ENCODE results near the gene CELA3A.
"Not testable (repeated sequence)": the region's sequence is repeated elsewhere in the genome, so short reads cannot be mapped to it uniquely, and the experiment has no call there.

CELA3A gene

DNA sequence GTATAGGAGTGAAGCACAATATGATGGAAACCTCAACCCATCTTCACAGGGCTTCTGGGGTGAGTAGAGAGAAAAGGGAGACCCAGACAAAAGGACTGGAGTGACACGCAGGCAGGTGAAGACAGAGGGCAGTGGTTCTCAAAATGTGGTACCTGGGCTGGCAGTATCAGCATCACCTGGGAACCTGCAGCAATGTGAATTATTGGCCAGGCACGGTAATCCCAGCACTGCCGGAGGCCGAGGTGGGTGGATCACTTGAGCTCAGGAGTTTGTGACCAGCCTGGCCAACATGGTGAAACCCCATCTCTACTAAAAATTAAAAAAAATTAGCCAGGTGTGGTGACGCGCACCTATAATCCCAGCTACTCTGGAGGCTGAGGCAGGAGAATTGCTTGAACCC lies 19.3 kb upstream of the CELA3A start:
- DNase-seq = not testable (repeated sequence)

DNA sequence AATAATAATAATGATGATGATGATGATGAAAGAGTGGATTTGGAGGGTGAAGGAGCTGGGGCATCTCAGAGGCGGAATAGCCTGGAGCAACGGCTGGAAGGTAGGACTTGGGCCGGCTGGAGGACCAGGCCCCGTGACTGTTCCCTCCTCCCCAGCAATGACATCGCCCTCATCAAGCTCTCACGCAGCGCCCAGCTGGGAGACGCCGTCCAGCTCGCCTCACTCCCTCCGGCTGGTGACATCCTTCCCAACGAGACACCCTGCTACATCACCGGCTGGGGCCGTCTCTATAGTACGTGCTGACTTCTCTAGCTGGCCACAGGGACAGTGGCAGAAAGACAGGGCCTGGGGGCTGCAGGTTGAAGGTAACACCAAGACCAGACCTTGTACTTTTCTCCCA lies 17.9 kb upstream of the CELA3A start:
- DNase-seq = not testable (repeated sequence)

DNA sequence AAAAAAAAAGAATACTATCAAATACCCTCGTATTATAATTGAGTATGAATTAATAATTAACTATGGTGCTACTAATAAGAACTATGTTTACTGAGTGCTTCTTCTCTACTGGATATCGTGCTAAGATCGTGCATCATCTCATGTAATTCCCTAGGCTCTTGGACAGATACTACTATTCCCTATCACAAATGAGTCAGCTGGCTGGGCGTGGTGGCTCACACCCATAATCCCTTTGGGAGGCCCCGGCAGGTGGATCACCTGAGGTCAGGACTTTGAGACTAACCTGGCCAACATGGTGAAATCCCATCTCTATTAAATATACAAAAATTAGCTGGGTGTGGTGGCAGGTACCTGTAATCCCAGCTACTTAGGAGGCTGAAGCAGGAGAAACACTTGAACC lies 15.6 kb upstream of the CELA3A start:
- DNase-seq = not testable (repeated sequence)

DNA sequence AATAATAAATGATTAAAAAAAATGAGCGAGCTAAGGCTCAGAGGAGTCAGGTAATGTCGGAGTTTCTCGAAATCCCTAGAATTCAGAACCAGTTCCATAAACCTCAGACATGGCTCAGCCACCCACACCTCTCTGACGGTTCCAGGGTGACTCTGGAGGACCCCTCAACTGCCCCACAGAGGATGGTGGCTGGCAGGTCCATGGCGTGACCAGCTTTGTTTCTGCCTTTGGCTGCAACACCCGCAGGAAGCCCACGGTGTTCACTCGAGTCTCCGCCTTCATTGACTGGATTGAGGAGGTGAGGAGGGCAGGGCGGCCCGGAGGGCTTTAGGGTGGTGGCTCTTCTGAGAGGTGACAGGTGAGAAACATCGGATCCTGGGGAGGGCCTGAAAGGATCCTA lies 15.1 kb upstream of the CELA3A start:
- DNase-seq = not testable (repeated sequence)

DNA sequence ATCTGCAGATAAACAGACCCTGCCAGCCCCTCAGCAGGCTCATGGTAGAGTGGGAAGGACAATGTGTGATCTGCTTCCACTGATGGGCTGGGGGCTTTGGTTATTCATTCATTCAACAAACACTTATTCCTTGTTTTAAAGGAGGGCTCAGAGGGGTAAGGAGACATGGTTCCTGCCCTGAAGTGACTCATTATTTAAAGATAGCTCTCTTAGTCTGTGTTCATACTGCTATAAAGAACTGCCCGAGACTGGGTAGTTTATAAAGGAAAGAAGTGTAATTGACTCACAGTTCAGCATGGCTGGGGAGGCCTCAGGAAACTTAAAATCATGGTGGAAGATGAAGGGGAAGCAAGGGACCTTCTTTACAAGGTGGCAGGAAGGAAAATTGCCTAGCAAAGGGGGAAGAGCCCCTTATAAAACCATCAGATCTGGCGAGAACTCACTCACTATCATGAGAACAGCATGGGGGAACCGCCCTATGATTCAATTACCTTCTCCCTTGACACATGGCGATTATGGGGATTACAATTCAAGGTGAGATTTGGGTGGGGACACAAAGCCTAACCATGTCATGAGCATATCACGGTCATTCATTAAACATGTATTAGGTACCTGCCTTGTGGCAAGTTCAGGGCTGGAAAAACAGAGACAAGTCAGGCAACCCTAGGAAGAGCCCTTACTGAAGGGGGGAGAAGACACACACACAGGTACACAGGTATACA lies 11.6 kb upstream of the CELA3A start:
- not testable (repeated sequence) for DNase-seq

DNA sequence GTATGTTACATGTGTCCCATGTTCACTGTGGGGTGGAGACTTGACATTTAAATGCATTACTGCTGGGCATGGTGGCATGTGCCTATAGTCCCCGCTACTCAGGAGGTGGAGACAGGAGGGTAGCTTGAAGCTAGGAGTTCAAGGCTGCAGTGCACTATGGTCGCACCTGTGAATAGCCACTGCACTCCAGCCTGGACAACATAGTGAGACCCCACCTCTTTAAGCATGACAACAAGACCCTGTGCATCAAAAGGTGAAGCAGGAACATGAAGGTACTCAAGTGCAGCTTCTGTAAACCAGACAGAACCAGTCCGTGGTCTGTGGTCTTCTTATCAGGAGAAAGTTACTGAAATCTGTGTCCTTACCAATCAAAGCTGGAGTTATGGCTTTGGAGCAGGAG lies 9.3 kb upstream of the CELA3A start:
- DNase-seq = not testable (repeated sequence)

DNA sequence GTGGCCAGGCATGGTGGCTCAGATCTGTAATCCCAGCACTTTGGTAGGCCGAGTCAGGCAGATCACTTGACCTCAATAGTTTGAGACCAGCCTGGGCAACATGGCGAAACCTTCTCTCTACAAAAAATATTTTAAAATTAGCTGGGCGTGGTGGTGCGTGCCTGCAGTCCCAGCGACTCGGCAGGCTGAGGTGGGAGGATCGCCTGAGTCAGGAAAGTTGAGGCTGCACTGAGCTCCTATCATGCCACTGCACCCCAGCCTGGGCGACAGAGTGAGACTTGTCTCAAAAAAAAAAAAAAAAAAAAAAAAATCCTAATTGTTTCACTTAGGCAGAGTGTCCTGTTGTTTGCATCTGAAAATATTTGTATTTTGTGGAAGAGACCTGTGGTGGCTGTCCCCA lies 6.7 kb upstream of the CELA3A start:
- not testable (repeated sequence) for DNase-seq

DNA sequence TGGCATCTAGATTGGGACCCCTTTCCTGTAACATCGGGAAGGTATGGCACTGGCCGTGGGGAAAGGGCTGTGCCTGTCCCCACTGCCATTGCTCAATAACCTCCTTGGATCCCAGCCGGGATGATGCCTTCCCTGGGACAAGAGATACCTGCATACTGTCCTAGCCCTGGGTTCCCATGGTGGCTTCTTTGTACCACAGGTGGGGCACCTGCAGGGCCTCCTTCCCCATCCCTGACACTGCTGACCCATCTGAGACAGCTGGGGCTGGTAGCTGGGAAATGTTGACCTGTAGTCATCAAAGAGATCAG lies 4.8 kb upstream of the CELA3A start:
- not testable (repeated sequence) for DNase-seq

DNA sequence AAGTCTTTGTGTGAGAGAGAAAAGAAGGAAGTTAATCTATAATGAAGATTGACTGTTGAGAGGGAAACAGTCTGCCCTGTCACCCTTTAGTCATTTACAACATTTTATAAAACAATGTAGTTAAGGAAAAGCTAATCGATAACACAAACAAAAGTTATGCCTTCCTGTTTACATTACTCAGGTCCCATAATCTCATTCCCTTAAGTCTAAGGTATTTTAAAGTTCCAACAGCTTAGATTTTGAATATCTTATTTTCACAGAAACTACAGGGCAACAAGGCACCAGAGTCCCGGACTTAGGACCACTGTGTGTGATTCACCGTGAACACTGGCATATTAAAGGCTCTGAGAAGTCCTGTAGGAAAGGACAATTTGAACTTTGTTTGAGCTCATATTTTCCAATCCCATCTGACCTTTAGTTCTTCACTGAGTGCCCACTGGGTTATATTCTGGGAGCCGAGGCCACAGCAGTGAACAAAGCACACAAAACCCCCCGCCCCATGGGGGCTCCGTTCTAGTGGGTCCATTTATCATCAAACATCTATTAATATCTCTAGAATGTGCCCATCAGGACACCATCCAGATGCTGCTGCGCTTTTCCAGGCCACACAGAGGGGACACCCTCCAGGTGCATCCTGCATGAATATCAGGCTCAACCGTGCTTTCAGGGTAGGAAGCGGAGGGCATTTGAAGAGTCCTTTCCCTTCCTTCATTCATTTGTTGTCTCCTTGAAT lies 3.4 kb upstream of the CELA3A start:
- DNase-seq = not testable (repeated sequence)

DNA sequence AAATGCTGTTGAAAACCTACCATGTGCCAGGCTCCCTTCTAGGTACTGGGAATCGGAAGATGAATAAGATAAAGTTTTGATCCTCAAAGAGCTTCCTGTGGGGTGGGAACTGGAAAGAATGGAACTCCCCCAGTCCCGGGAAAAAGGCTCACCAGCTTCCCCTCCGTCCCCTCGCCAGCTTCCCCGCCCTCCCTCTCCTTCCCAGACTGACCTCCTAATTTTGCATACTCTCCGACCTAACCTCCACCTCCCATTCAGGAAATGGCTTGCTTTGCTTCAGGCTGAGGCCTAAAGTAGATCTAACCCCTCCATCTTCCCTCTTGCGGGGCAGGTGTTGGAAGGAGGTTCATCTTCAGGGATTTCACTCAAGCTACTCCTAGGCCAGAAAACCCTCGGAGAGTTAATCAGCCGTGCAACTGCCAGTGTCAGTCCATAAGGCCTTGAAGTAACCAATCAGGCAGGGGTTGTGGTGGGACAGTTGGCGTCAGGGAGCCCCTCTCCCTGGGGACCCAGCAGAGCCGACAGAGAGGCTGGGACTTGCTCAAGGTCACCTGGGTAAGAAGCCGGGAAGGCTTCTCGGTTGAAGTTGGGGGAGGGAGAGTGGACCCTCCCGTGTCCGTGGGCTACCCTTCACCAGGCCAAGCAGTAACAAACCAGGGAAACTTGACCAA lies 2.7 kb upstream of the CELA3A start:
- not testable (repeated sequence) for DNase-seq

DNA sequence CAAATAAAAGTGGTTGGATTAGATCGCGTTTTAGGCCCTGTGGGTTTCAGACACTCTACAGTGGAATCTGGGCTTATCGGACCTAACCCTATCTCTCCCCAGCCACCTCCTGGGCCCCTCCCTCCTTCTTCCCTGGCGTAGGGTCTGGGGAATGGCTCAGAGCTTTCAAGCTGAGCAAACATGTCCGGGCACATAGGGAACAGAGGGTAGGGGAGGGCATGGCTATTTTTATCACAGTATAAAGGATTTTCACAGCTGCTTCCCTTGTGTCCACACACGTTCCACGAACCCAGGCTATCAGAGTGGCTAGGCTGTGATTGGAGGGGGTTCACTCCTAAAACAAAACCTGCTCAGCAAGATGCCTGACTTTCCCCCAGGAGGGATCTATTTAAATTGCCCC lies 1.8 kb upstream of the CELA3A start:
- DNase-seq = not testable (repeated sequence)

DNA sequence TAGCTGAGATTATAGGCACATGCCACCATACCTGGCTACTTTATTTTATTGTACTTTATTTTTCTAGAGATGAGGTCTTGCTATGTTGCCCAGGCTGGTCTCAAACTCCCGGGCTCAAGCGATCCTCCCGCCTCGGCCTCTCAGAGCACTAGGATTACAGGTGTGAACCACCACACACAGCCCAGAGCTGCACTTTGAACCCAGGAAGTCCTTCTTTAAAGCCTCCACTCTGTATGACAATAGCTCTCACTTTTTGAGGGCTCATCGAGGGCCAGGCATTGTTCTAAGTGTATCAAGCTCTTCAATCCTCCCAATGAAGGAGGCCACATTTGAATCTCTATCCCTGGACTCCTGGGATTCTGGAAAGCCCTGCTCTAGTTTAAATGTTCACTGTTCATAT lies 1.0 kb downstream of the CELA3A start:
- DNase-seq = not testable (repeated sequence)

DNA sequence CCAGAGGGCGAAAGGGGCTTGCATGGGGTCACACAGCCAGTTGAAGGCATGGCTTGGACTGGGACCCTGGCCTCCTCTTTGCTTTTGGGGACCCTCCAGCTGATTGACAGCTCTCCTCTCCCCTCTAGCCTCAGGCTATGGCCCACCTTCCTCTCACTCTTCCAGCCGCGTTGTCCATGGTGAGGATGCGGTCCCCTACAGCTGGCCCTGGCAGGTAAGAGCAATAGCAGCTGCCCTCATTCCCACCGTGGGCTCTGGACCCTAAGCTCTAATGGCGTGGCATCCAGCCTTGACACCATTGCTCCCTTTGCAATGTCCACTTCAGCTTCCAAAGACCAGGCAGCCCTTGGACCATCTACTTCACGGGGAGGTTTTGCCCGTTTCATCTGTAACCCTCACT lies 1.4 kb downstream of the CELA3A start:
- not testable (repeated sequence) for DNase-seq

DNA sequence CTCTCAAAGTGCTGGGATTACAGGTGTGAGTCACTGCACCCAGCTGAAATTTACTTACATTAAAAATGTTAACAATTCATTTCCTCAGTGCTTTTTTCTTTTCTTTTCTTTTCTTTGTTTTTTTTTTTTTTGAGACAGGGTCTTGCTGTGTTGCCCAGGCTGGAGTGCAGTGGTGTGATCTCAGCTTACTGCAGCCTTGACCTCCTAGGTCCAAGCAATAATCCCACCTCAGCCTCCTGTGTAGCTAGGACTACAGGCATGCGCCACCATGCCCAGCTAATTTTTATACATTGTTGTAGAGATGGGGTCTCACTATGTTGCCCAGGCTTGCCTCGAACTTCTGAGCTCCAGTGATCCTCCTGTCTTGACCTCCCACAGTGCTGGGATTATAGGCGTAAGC lies 2.5 kb downstream of the CELA3A start:
- DNase-seq = not testable (repeated sequence)

DNA sequence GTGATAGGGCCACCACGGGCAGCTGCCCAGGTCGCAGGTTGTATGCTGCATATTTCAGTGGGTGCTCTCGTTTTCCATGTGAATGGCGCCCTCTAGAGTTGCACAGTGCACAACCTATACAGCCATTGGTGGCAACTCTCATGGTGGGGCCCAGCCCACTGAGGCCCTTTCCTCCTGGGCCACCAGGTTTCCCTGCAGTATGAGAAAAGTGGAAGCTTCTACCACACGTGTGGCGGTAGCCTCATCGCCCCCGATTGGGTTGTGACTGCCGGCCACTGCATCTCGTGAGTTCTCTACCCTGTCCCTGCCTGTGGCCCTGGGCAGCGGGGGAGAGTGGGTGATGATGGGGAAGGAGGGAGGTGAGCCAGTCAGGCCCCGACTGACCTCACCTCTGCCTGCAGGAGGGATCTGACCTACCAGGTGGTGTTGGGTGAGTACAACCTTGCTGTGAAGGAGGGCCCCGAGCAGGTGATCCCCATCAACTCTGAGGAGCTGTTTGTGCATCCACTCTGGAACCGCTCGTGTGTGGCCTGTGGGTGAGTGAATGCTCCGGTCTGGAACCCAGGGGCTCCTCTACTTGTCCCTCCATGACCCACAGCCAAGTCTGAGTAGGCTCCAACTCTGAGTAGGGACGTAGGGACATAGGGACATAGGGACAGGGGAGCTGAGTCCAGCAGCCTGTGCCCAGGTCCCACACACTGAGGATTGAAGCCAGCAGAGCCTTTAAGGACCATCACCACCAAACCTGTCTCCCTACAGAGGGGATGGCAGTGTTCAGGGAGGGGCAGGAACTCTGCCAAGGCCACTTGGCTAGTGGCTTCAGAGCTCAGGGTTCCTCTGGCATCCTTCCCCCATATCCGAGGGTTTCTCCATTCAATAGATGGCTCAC lies 4.0 kb downstream of the CELA3A start:
- not testable (repeated sequence) for DNase-seq

DNA sequence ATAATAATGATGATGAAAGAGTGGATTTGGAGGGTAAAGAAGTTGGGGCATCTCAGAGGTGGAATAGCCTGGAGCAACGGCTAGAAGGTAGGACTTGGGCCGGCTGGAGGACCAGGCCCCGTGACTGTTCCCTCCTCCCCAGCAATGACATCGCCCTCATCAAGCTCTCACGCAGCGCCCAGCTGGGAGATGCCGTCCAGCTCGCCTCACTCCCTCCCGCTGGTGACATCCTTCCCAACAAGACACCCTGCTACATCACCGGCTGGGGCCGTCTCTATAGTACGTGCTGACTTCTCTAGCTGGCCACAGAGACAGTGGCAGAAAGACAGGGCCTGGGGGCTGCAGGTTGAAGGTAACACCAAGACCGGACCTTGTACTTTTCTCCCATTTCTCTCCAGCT lies 5.3 kb downstream of the CELA3A start:
- DNase-seq = not testable (repeated sequence)

DNA sequence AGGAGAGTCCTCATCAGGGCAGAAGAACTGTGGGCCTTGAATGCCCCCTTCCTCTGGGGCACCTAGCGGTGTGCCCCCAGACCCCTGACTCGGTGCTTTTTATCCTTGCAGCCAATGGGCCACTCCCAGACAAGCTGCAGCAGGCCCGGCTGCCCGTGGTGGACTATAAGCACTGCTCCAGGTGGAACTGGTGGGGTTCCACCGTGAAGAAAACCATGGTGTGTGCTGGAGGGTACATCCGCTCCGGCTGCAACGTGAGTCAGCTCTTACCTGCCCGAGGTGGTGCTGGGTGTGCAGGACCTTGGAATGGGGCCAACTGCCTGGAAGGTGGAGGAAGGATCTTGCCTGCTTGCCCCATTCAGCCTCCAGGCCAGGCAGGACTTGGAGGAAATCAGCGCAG lies 5.8 kb downstream of the CELA3A start:
- DNase-seq = not testable (repeated sequence)

DNA sequence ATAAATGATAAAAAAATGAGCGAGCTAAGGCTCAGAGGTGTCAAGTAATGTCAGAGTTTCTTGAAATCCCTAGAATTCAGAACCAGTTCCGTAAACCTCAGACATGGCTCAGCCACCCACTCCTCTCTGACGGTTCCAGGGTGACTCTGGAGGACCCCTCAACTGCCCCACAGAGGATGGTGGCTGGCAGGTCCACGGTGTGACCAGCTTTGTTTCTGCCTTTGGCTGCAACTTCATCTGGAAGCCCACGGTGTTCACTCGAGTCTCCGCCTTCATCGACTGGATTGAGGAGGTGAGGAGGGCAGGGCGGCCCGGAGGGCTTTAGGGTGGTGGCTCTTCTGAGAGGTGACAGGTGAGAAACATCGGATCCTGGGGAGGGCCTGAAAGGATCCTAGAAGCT lies 8.1 kb downstream of the CELA3A start:
- not testable (repeated sequence) for DNase-seq

DNA sequence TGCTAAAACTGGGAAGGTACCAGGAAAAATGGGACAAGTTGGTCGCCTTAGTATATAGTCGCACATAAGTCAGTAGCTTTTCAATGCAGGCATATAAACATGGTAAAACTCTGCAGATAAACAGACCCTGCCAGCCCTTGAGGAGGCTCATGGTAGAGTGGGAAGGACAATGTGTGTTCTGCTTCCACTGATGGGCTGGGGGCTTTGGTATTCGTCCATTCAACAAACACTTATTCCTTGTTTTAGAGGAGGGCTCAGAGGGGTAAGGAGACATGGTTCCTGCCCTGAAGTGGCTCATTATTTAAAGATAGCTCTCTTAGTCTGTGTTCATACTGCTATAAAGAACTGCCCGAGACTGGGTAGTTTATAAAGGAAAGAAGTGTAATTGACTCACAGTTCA lies 11.3 kb downstream of the CELA3A start:
- DNase-seq = not testable (repeated sequence)

DNA sequence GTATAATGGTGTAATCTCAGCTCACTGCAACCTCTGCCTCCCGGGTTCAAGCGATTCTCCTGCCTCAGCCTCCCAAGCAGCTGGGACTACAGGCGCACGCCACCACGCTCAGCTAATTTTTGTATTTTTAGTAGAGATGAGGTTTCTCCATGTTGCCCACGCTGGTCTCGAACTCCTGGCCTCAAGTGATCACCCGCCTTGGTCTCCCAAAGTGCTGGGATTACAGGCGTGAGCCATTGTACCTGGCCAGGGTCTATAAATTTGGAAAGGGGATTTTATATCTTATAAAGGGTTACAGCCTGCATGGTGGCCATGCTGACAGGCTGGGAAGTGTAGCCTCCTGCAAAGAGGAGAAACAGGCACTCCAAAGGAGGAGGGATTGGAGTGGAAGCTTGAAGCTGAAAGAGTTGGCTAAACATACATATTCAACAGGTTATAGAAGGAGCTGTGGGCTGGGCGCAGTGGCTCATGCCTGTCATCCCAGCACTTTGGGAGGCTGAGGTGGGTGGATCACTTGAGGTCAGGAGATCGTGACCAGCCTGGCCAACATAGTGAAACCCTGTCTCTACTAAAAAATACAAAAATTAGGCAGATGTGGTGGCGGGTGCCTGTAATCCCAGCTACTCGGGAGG lies 13.2 kb downstream of the CELA3A start:
- DNase-seq = not testable (repeated sequence)

DNA sequence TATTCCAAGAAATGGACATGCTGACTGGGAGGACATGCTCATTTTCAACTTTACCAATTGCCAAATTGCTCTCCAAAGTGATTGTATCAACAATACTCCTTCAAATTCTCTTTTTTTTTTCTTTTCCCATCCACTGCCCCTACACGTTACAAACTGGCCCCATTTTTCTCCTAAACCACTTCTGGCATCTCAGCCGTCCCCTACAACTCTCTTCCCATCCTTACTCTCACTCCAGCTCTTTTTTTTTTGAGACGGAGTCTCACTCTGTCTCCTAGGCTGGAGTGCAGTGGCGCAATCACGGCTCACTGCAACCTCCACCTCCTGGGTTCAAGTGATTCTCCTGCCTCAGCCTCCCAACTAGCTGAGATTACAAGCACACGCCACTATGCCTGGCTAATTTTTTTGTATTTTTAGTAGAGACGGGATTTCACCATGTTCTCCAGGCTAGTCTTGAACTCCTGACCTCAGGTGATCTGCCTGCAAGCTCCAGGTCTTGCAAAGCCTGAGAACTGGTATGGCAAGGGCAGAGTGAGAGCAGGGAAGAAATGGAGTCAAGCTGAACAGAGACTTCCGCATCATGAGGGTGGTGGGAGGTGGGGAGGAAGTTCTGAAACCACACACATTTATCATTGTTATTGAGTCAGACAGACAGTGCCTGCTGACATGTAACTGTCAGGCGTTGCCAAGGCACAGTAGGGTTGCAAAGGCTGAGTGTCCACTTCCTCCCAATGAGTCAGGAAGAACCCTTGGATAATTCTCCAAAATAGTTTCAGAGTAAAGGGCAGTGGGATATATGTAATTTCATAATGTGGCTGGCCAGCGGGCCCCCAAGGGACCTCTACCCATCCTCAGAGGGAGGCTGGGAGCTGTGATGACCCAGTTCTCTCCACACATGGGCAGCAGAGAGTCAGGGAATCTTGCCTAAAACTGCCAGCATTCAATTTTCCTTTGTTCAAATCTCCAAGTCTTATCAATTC lies 17.4 kb downstream of the CELA3A start:
- no peak for DNase-seq

Measured in NCI-H526 treated with DMSO at 0.1 percent for 48 hours (cell line).